ENCODE measurements around the gene SPATA21.
"Not testable (repeated sequence)": the region's sequence is repeated elsewhere in the genome, so short reads cannot be mapped to it uniquely, and the experiment has no call there.

DNA sequence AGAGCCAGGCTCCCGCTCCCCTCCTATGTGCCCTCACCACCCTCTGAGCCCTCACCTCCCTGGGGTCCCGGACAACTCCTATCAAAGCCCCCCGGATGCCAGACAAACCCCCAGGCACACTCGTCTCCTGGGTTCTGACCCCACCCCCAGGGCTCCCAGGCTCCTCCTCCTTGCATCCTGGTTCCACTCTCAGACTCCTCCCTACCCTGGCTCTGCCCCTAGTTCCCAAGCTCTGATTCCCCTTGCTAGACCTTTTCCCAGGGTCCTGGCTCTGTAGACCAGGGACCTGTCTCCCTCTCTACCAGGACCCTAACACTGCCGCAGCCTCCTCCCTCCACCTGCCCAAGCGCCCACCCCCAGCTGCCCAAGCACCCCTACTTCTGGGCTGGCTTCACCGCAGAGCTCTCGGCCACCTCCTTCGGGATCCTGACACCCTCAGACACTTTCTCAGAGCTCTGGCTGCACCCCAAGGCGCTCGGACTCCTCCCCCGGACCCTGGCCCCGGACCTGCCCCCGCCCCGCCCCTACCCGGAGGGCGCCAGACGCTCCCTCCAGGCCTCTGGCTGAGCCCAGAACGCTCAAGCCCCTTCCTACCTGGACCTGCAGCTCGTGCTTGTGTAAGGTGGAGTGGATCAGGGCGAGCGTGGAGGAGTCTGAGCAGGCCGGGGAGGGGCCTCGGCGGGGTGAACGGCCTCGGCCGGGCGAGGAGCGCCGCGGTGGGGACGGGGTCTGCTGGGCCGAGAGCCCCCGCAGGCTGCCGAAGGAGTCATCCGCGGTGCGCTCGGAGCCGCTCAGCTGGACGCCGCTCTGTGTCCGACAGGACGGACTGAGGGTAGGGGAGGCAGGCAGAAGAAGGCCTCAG, 46.6 kb upstream of the SPATA21 start:
- not testable (repeated sequence) for TF ChIP-seq POLR2A, POLR2AphosphoS5, CTCF (IDR thresholded peaks at IDR 0.05)
